ENCODE data around the gene CCDC27.

Gene CCDC27

DNA sequence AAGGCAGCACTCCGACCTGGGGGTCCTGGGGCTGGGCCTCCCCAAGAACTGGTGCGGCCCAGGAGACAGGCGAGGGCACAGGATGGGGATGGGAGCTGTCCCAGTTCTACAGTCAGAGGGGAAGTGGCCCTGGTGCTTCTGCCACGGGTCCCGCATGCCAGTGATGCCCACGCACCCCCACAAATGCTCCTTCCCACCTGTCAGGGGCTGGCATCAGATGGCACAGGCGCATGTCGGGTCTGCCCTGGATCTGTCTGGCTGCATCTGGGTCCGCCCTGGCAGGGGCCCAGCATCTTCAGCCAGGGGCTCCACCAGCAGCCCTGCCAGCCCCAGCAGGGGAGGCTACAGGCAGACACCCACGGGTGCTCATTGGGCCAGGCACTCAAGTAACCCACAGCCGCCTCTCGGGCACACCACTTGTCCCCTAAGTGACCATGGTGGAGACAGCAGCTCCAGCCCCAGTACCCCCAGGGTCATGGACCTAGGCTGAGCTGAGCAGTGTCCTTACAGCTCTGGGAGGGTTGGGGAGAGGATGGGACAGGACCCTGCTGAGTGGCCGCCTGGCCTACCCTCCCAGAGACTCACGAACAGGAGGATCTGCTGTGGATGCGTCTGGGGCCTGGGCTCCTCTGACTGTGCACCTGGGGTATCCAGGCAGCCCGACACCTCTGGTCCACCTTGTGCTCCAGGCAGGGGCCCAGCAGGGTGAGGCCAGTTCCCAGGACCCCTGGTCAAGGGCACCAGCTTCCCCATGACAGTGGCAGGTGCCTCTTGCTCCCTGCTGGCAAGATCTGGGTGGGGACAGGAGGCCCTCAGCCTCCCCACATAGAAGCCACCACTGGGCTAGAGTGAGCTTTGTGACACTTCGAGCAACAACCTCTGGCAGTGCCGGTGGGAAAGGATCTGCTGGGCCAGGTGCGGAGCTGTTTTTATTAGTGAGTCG lies 25.7 kb downstream of the CCDC27 start:
- TF ChIP-seq, protein P1, sequence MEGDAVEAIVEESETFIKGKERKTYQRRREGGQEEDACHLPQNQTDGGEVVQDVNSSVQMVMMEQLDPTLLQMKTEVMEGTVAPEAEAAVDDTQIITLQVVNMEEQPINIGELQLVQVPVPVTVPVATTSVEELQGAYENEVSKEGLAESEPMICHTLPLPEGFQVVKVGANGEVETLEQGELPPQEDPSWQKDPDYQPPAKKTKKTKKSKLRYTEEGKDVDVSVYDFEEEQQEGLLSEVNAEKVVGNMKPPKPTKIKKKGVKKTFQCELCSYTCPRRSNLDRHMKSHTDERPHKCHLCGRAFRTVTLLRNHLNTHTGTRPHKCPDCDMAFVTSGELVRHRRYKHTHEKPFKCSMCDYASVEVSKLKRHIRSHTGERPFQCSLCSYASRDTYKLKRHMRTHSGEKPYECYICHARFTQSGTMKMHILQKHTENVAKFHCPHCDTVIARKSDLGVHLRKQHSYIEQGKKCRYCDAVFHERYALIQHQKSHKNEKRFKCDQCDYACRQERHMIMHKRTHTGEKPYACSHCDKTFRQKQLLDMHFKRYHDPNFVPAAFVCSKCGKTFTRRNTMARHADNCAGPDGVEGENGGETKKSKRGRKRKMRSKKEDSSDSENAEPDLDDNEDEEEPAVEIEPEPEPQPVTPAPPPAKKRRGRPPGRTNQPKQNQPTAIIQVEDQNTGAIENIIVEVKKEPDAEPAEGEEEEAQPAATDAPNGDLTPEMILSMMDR (IDR thresholded peaks at IDR 0.05; ENCODE audit: poor library complexity, severe bottlenecking): no peak
- Histone ChIP-seq H3K27ac (ENCODE audit: poor library complexity, severe bottlenecking) (no peak overlapping the region), H3K4me1 (ENCODE audit: insufficient read depth, poor library complexity, severe bottlenecking) (no peaks in the 10 kb centered on the region), H3K9me3 (ENCODE audit: severe bottlenecking) (no peaks in the 10 kb centered on the region), H3K36me3 (ENCODE audit: low read depth) (peaks cover 27% of the 10 kb centered on the region), H3K27me3 (ENCODE audit: insufficient read depth, poor library complexity, severe bottlenecking) (no peaks in the 10 kb centered on the region), H3K4me3 (ENCODE audit: severe bottlenecking) (no peak overlapping the region)
- ATAC-seq (ENCODE audit: low read depth) (no peak), DNase-seq (ENCODE audit: low spot score) (no peak)

DNA sequence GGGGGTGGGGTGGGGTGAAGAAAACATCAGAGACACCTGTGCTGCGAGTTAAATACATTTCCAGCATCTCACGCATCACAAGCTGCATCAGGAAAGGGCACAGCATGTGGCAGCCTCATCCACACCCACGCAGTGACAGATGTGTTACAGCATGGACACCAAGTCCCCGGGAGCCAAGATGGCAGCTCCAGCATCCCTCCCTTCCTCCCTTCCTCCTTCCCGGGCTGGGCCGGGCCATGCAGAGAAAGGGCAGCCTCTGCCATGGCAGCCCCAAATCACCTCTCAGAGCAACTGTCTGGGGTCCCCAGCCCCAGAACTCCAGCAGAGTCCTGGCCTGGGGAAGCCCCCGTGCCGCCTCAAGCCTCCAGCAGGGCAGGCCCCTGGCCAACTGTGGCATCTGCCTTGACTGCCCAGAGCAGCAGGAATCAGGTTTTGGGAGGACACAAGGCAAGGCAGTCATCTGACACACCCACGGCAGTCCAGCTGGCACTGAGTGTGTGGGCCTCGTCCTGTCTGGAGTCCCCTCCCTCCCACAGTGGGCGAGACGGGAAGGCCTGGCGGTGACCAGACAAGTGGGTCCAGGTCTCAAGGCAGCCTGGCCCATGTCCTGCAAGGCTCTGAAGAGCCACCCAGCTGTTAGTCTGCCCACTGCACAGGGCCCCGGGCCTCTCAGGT lies 26.5 kb downstream of the CCDC27 start:
- no peak overlapping the region for H3K4me3 ChIP-seq (ENCODE audit: severe bottlenecking)
- no peaks in the 10 kb centered on the region for H3K4me1 ChIP-seq (ENCODE audit: insufficient read depth, poor library complexity, severe bottlenecking)
- H3K27ac ChIP-seq (ENCODE audit: poor library complexity, severe bottlenecking): no peak overlapping the region
- DNase-seq (ENCODE audit: low spot score) (no peak), ATAC-seq (ENCODE audit: low read depth) (no peak)
- peaks cover 30% of the 10 kb centered on the region for H3K36me3 ChIP-seq (ENCODE audit: low read depth)
- TF ChIP-seq, protein P1 (IDR thresholded peaks at IDR 0.05; ENCODE audit: poor library complexity, severe bottlenecking): no peak
- H3K9me3 ChIP-seq (ENCODE audit: severe bottlenecking): no peaks in the 10 kb centered on the region
- H3K27me3 ChIP-seq (ENCODE audit: insufficient read depth, poor library complexity, severe bottlenecking): no peaks in the 10 kb centered on the region

DNA sequence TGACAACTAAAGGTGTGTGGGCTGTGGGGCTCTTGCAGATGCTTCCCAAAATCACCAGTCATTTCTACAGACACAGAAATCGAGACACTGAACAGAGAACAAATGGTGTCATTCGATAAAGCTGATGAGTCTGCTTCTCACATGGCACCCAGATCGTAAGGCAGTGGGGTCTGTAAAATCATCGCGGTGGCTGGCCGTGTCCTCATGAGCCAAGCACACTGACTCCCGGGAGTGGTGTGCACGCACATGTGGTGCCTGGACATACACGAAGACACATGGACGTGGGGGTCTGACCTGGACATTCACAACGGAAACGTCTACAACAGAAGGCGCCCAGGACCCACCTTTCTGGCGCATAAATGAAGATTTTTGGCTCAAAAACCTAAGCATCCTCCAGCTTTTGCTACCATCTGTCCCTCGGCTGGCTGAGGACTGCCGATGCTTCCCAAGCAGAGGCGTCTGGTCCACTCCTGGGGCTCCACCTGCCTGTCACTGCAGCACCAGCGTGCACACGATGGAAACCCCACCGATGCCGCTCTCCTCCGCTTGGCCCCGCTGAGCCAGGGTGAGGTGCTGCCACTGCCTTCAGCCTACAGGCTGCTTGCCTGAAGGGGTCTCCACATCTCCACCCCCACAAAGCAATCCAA lies 27.1 kb downstream of the CCDC27 start:
- H3K4me1 ChIP-seq (ENCODE audit: insufficient read depth, poor library complexity, severe bottlenecking): no peaks in the 10 kb centered on the region
- ATAC-seq (ENCODE audit: low read depth): no peak
- H3K4me3 ChIP-seq (ENCODE audit: severe bottlenecking): no peak overlapping the region
- peaks cover 37% of the 10 kb centered on the region for H3K36me3 ChIP-seq (ENCODE audit: low read depth)
- TF ChIP-seq, protein P1 (IDR thresholded peaks at IDR 0.05; ENCODE audit: poor library complexity, severe bottlenecking): no peak
- no peak overlapping the region for H3K27ac ChIP-seq (ENCODE audit: poor library complexity, severe bottlenecking)
- no peak for DNase-seq (ENCODE audit: low spot score)
- no peaks in the 10 kb centered on the region for H3K9me3 ChIP-seq (ENCODE audit: severe bottlenecking)
- no peaks in the 10 kb centered on the region for H3K27me3 ChIP-seq (ENCODE audit: insufficient read depth, poor library complexity, severe bottlenecking)

DNA sequence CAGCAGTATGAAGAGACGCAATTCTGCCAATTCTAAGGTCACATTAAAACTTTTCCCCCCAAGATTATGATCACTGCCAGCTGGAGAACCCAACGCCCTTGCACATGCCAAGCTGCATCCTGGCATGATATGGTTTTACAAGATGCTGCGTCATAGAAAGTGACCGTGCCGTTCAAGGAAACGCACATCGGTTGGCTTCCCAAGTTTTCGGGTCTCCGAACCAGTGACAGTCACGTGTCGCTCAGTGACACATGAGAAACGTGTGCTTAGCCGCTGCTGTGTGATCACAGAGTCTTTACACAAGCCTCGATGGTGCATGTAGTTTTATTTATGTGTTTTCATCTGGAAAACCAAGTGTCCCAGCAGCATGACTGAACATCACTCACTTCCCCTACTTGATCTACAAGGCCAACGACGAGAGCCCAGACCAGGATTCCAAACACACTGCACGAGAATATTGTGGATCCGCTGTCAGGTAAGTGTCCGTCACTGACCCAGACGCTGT lies 27.7 kb downstream of the CCDC27 start:
- TF ChIP-seq, protein P1 (IDR thresholded peaks at IDR 0.05; ENCODE audit: poor library complexity, severe bottlenecking): no peak
- Histone ChIP-seq H3K4me1 (ENCODE audit: insufficient read depth, poor library complexity, severe bottlenecking) (no peaks in the 10 kb centered on the region), H3K9me3 (ENCODE audit: severe bottlenecking) (no peaks in the 10 kb centered on the region), H3K27ac (ENCODE audit: poor library complexity, severe bottlenecking) (no peak overlapping the region), H3K27me3 (ENCODE audit: insufficient read depth, poor library complexity, severe bottlenecking) (no peaks in the 10 kb centered on the region), H3K36me3 (ENCODE audit: low read depth) (peaks cover 42% of the 10 kb centered on the region), H3K4me3 (ENCODE audit: severe bottlenecking) (no peak overlapping the region)
- no peak for ATAC-seq (ENCODE audit: low read depth)
- no peak for DNase-seq (ENCODE audit: low spot score)
